Gastrocnemius medialis (tissue), 4 donors: ENCODE results near the gene P2RY11. TPM values are rescaled to one million over a fixed set of nuclear protein-coding genes. Genes with fewer than 3 reads are reported as not detected.

Experiments used
- ATAC-seq, 2 donors: fragments of 150-250 bp; one replicate each; pipeline ENCODE4 v1.9.1; 2016
- DNase-seq, 2 donors: peaks; one replicate each; pipeline ENCODE4 v3.0.0-alpha.2; 2019
- H3K27ac ChIP-seq, 4 donors: fragments of 200-600 bp; sonication (generic); 1 replicate in 1 of 4; 2 replicates in 3 of 4; pipeline ENCODE4 v1.5.1; 2016 to 2018; ENCODE audit warnings: mild to moderate bottlenecking in 2 of 4, moderate library complexity in 1 of 4
- H3K27me3 ChIP-seq, 3 donors: fragments of 200-600 bp; sonication (generic) in 2 of 3; 1 replicate in 1 of 3; 2 replicates in 2 of 3; pipeline versions ENCODE4 v1.5.1 to v1.6.0; 2016 to 2019; ENCODE audit warnings: mild to moderate bottlenecking in 1 of 3, moderate library complexity in 1 of 3
- H3K36me3 ChIP-seq, 2 donors: fragments of 200-600 bp; sonication (generic) in 1 of 2; one replicate each; pipeline ENCODE4 v1.5.1; 2017 to 2018
- H3K4me1 ChIP-seq, 2 donors: fragments of 200-600 bp; sonication (generic) in 1 of 2; one replicate each; pipeline ENCODE4 v1.5.1; 2016 to 2017; ENCODE audit warnings: mild to moderate bottlenecking in 2 of 2
- H3K4me3 ChIP-seq, 4 donors: fragments of 200-600 bp; sonication (generic) in 3 of 4; 1 replicate in 1 of 4; 2 replicates in 3 of 4; pipeline ENCODE4 v1.5.1; 2016 to 2019; ENCODE audit warnings: mild to moderate bottlenecking in 2 of 4
- H3K9me3 ChIP-seq, 3 donors: fragments of 200-600 bp; sonication (generic) in 2 of 3; 1 replicate in 1 of 3; 2 replicates in 2 of 3; pipeline ENCODE4 v1.5.1; 2016 to 2019
- POLR2A ChIP-seq, 2 donors: fragments of 450-650 bp; IDR thresholded peaks; one replicate each; pipeline ENCODE4 v1.6.1; 2017; ENCODE audit warnings: antibody characterized with exemption in 2 of 2, mild to moderate bottlenecking in 2 of 2, moderate library complexity in 2 of 2
- in situ Hi-C, 4 donors: fragments of 200-750 bp; cut with MboI; loops; one replicate each; pipeline versions ENCODE4 v1.15.0 to v1.8.0; 2017; ENCODE audit warnings: low sequenced_read_pairs in 4 of 4
- intact Hi-C: fragments of 100-400 bp; cut with DNase I; formaldehyde crosslinking; loops from one replicate; pipeline ENCODE4 v1.15.1; 2023; ENCODE audit warnings: low total_unique reads
- total RNA-seq, 4 donors: library from RNA; depleted of rRNA; stranded (reverse); fragments of >200 nt; gene quantifications; one replicate each; pipeline versions ENCODE4 v1.1.0 to v1.2.3, GENCODE V29; 2016
- TF ChIP-seq, protein P1 (sequence below), 5 experiments: fragments of 450-650 bp in 3 of 5; fragments of 200-600 bp in 2 of 5; sonication (generic) in 2 of 5; IDR thresholded peaks in 4 of 5; conservative IDR thresholded peaks in 1 of 5; 1 replicate in 4 of 5; 2 replicates in 1 of 5; pipeline ENCODE4 v1.5.1; 2016 to 2019; ENCODE audit warnings: antibody characterized with exemption in 5 of 5, mild to moderate bottlenecking in 3 of 5, moderate library complexity in 3 of 5

P2RY11 gene
- total RNA-seq, 4 donors from 2014 or later = 2.4 to 4.3 (median 3.9) TPM; not detected in 1

DNA sequence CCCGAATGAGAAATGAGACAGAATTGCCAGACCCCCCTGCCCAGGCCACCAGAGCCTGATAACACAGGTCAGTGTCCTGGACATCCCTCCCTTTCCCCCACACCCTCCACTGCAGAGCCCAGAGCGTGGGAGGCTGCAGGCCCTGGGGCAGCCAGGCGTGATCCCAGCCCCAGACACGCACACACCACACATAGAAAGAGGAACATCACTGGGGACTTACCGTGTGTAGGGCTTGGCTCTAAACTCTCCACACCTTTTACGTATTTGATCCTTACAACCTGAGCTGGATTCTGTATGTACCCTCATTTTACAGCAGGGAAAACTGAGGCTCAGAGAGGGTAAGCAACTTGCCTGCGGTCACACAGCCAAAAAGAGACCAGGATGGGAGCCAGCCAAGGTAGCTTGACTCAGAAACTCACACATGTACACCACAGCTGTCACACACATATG is 8.7 kb upstream of the P2RY11 start:
- no peak for TF ChIP-seq POLR2A (IDR thresholded peaks at IDR 0.05)
- TF ChIP-seq, protein P1, sequence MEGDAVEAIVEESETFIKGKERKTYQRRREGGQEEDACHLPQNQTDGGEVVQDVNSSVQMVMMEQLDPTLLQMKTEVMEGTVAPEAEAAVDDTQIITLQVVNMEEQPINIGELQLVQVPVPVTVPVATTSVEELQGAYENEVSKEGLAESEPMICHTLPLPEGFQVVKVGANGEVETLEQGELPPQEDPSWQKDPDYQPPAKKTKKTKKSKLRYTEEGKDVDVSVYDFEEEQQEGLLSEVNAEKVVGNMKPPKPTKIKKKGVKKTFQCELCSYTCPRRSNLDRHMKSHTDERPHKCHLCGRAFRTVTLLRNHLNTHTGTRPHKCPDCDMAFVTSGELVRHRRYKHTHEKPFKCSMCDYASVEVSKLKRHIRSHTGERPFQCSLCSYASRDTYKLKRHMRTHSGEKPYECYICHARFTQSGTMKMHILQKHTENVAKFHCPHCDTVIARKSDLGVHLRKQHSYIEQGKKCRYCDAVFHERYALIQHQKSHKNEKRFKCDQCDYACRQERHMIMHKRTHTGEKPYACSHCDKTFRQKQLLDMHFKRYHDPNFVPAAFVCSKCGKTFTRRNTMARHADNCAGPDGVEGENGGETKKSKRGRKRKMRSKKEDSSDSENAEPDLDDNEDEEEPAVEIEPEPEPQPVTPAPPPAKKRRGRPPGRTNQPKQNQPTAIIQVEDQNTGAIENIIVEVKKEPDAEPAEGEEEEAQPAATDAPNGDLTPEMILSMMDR (IDR thresholded peaks at IDR 0.05 in 4 of 5, conservative IDR thresholded peaks at IDR 0.05 in 1 of 5) = no peak
- H3K36me3 ChIP-seq = peaks cover 0 to 6% of the 10 kb centered on the region in 2 donors
- no peaks in the 10 kb centered on the region for H3K27me3 ChIP-seq
- H3K9me3 ChIP-seq = no peaks in the 10 kb centered on the region
- intact Hi-C loops (no loop called here), in situ Hi-C loops (loop anchor here in 1 of 4 donors (10.0 kb wide), 1 partner anchor 292 kb away; no protein-coding TSS in a partner anchor)
- no peak for DNase-seq
- H3K4me3 ChIP-seq = no peak overlapping the region
- no peak for ATAC-seq
- H3K4me1 ChIP-seq = peaks cover 7 to 15% of the 10 kb centered on the region in 2 donors
- H3K27ac ChIP-seq = no peak overlapping the region

DNA sequence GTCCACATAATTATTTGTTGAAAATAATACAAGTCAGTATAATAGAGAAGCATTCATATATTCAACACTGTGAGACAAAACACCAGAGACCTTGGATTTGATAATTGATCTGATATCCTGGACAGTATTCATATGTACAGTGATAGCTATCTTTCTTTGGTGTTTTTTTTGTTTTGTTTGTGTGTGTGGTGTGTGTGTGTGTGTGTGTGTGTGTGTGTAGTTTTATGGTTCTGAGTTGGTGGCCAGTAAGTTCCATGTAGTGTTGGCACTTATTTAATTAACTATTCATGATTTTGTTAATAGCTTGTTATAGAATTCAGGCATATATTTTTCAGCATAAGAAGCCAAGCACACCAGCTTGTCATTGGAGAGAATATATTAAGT is 7.4 kb upstream of the P2RY11 start:
- DNase-seq = no peak
- no peak for ATAC-seq
- in situ Hi-C loops = loop anchor here in 1 of 4 donors (10.0 kb wide), 1 partner anchor 291 kb away; no protein-coding TSS in a partner anchor
- no peak overlapping the region for H3K27ac ChIP-seq
- H3K4me3 ChIP-seq = no peak overlapping the region
- peaks cover 0 to 19% of the 10 kb centered on the region in 2 donors for H3K36me3 ChIP-seq
- TF ChIP-seq POLR2A (IDR thresholded peaks at IDR 0.05) = no peak
- TF ChIP-seq, protein P1 (IDR thresholded peaks at IDR 0.05 in 4 of 5, conservative IDR thresholded peaks at IDR 0.05 in 1 of 5) = no peak
- H3K27me3 ChIP-seq = no peaks in the 10 kb centered on the region
- intact Hi-C loops = no loop called here
- H3K9me3 ChIP-seq = no peaks in the 10 kb centered on the region
- H3K4me1 ChIP-seq = peaks cover 7 to 15% of the 10 kb centered on the region in 2 donors

DNA sequence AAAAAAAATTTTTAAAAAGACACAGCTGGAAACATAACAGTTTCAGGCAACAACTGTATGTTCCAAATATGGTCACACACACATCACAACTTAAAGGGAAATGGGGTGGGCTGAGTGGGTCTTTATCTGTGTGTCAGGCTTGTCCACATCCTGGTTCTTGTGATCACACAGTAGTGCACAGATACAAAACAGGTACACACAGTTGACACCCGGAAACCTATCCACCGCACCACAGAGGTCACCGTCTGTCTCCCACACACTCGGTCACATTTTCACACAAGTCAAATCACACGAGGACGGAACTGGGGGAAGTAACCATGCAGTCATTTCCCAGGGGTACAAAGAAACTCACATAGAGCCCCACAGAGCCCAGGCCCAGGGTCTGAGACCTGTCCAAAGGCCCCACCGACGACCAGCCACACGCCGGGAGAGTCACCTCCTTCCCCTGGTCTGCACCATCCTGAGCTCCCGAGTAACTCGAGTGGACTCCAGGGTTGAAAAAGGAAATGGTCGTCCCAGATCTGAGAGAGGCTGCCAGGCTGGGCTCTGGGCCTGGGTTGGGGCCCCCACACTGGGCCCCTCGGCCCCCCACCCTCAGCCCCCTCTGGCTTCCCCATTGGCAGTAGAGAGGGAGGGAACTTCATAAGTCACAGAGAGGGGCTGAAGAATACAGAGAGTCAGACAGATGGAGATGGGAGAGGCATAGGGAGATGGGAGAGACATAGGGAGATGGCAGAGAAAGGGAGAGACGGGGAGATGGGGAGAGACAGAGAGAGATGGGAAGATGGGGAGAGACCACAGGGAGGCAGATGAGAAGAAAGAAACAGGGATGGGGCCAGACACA is 6.6 kb upstream of the P2RY11 start:
- intact Hi-C loops = loop anchor here (5.0 kb wide), 1 partner anchor 288 kb away; the partner anchor contains the start of gene FBXL12
- Histone ChIP-seq H3K27me3 (no peaks in the 10 kb centered on the region), H3K9me3 (no peaks in the 10 kb centered on the region), H3K4me3 (no peak overlapping the region), H3K4me1 (peaks cover 7 to 15% of the 10 kb centered on the region in 2 donors), H3K27ac (no peak overlapping the region), H3K36me3 (peaks cover 0 to 26% of the 10 kb centered on the region in 2 donors)
- TF ChIP-seq, protein P1 (IDR thresholded peaks at IDR 0.05 in 4 of 5, conservative IDR thresholded peaks at IDR 0.05 in 1 of 5) = no peak
- TF ChIP-seq POLR2A (IDR thresholded peaks at IDR 0.05) = no peak
- in situ Hi-C loops = loop anchor here in 1 of 4 donors (10.0 kb wide), 1 partner anchor 290 kb away; no protein-coding TSS in a partner anchor
- DNase-seq (no peak), ATAC-seq (no peak)

DNA sequence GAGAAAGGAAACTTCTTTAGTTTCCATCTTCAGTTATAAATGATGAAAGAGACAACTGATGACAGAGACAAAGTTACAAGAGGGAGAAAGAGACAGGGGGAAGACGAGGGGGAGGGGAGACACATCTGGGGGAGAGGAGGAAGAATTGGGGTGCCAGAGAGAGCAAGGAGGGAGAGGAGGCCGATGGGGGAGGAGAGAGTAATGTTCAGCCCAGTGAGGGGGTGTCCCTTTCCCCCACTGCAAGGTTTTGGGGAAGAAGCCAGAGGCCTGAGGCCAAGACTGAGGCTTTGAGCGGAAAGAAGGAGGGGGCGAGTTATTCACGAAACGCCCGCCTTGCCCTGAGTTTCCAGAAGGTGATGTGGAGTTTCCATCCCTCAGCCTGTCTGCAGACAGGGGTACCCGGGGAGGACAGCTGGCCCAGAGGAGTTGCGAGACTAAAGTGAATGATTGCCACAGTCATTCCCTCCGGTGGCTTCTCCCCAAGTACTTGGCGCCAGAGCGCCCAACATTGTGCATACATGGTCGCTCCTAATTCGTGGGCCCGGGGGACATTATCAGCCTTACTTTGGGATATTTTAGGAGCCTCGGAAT is 5.9 kb upstream of the P2RY11 start:
- Histone ChIP-seq H3K4me3 (peak overlapping the region in 3 of 4 donors; percentile 18 to 87 (median 79)), H3K27me3 (no peaks in the 10 kb centered on the region), H3K36me3 (peaks cover 0 to 33% of the 10 kb centered on the region in 2 donors), H3K27ac (peak overlapping the region in 1 of 4 donors; percentile 74), H3K9me3 (no peaks in the 10 kb centered on the region), H3K4me1 (peaks cover 7 to 15% of the 10 kb centered on the region in 2 donors)
- intact Hi-C loops (loop anchor here (5.0 kb wide), 1 partner anchor 288 kb away; the partner anchor contains the start of gene FBXL12), in situ Hi-C loops (loop anchor here in 1 of 4 donors (10.0 kb wide), 1 partner anchor 289 kb away; no protein-coding TSS in a partner anchor)
- peak in 1 of 2 donors; percentile 4 for ATAC-seq
- TF ChIP-seq, protein P1 (IDR thresholded peaks at IDR 0.05 in 4 of 5, conservative IDR thresholded peaks at IDR 0.05 in 1 of 5) = no peak
- no peak for TF ChIP-seq POLR2A (IDR thresholded peaks at IDR 0.05)
- no peak for DNase-seq
